GM06990 (cell line): ENCODE measurements around the gene STK32B.

Experiments
- DNase-seq: peaks from one replicate; pipeline ENCODE4 v3.0.0-alpha.2; 2011; ENCODE audit not compliant: insufficient read length; ENCODE audit errors: extremely low read depth
- H3K27me3 ChIP-seq: replicated peaks from 2 replicates; pipeline ENCODE4 v1.6.0; 2011; ENCODE audit warnings: low read length; ENCODE audit not compliant: control insufficient read depth, insufficient read depth
- H3K36me3 ChIP-seq: 2 replicates; pipeline ENCODE4 v1.5.1; 2011; ENCODE audit warnings: low read length; ENCODE audit not compliant: control insufficient read depth, insufficient read depth
- H3K4me3 ChIP-seq: replicated peaks from 2 replicates; pipeline ENCODE4 v1.5.1; 2011; ENCODE audit warnings: low read depth, mild to moderate bottlenecking, control low read depth, low read length
- TF ChIP-seq, protein P1 (sequence below): IDR thresholded peaks from 2 replicates; pipeline ENCODE4 v1.5.1; 2011; ENCODE audit warnings: low read length, control low read depth, mild to moderate bottlenecking, inconsistent platforms; ENCODE audit not compliant: insufficient read depth, poor library complexity, severe bottlenecking

The STK32B gene

DNA sequence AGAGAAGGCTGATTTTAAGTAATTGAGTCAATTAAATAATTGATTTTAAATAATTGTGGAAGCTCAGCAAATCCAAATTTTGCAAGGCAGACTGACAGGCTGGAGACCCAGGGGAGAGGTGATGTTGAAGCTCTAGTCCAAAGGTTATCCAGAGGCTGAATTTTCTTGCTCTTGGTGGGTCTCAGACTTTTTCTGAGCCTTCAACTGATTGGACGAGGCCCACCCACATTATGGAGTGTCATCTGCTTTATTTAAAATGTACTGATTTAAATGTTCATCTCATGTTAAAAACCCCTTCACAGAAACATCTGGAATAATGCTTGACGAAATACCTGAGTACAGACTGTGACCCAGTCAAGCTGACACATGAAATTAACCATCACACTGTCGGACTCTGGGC lies 20.4 kb upstream of the STK32B start:
- Histone ChIP-seq H3K4me3 (no peak overlapping the region), H3K36me3 (no peaks in the 10 kb centered on the region), H3K27me3 (no peaks in the 10 kb centered on the region; the same call in 1 of the 2 replicates)
- no peak for DNase-seq
- TF ChIP-seq, protein P1, sequence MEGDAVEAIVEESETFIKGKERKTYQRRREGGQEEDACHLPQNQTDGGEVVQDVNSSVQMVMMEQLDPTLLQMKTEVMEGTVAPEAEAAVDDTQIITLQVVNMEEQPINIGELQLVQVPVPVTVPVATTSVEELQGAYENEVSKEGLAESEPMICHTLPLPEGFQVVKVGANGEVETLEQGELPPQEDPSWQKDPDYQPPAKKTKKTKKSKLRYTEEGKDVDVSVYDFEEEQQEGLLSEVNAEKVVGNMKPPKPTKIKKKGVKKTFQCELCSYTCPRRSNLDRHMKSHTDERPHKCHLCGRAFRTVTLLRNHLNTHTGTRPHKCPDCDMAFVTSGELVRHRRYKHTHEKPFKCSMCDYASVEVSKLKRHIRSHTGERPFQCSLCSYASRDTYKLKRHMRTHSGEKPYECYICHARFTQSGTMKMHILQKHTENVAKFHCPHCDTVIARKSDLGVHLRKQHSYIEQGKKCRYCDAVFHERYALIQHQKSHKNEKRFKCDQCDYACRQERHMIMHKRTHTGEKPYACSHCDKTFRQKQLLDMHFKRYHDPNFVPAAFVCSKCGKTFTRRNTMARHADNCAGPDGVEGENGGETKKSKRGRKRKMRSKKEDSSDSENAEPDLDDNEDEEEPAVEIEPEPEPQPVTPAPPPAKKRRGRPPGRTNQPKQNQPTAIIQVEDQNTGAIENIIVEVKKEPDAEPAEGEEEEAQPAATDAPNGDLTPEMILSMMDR = no peak

DNA sequence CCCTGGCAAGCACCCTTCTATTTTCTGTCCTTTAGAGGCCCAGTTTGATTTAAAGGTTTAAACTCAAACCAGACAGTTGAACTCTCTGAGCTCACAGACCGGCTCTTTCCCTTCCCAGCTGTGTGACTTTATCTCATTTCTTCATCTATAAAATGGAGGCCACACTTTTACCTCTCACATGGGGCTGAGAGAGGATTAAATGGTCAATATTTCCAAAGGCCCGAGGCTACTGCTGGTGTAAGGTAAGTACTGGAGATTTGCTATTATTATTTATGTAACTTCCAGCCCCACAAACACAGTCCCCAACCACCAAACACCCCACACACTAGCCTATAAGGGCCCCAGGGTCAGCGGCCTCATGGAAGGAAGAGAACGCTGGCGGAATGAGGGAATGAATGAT lies 18.5 kb upstream of the STK32B start:
- no peaks in the 10 kb centered on the region for H3K36me3 ChIP-seq
- H3K4me3 ChIP-seq = no peak overlapping the region
- no peaks in the 10 kb centered on the region; the same call in 1 of the 2 replicates for H3K27me3 ChIP-seq
- TF ChIP-seq, protein P1 = no peak
- no peak for DNase-seq

DNA sequence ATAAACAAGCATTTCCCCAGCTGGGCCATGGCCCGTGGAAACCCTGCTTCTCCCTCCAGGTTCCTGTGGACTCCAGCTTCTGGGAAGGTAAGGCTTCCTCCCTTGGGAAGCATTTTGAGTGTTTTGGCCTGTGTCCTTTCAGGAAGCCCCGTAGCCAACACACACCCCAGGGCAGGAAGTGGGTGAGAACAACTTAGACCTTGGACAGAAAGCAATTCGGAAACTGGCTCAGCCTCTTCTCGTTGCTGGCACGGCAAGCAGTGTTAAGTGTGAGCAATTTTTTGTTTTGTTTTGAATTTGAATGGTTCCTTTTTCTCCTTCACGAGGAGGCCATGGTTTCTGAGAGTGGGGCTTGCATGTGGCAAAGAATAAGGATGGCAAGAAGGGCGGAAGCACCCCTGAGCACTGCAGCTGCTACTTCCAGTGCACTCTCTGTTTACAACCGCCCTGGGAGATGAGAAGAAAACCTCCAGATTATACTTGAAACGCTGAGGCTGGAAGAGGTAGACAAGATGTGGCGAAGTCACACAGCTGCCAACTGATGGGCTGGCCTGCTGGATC lies 17.9 kb upstream of the STK32B start:
- Histone ChIP-seq H3K36me3 (no peaks in the 10 kb centered on the region), H3K4me3 (no peak overlapping the region), H3K27me3 (no peaks in the 10 kb centered on the region; the same call in 1 of the 2 replicates)
- TF ChIP-seq, protein P1 = no peak
- DNase-seq = no peak

DNA sequence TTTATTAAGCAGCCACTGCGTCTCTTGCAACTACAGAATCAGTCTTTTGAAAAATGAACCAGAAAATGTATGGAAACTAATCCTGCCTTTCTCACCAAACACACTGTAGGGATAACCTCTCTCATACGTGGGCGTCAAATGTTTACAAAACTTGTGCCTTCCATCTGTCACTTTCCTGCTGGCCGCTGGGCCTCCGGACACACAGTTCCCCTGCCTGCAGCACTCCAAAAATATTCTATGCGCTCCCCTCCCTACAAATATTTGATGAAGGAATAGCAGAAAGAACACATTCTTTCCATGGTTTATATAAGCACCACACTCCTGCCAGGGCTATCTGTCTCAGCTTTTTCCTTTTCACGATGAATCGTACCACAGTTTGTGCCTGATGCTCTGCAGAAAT lies 17.1 kb upstream of the STK32B start:
- Histone ChIP-seq H3K4me3 (no peak overlapping the region), H3K27me3 (no peaks in the 10 kb centered on the region; the same call in 1 of the 2 replicates), H3K36me3 (no peaks in the 10 kb centered on the region)
- DNase-seq = no peak
- TF ChIP-seq, protein P1 = no peak

DNA sequence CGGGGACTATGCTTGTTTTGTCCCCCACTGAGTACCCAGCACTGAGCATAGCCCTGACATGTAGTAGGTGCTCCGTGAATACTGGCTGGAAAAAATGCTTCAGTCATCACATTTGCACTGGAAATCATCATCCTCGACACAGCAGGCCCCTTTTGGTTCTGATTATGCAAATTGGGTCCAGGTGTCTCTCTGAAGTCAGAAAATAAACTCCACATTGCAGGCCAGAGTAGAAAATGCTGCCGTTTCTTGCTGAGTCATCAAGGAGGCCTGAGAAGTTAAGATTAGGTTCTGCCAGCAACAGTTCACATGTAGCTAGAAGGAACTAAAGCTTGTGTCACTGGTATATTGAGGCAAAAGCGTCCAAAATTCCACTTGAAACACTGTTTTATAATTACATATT lies 15.0 kb upstream of the STK32B start:
- Histone ChIP-seq H3K4me3 (no peak overlapping the region), H3K27me3 (no peaks in the 10 kb centered on the region), H3K36me3 (no peaks in the 10 kb centered on the region)
- DNase-seq = no peak
- TF ChIP-seq, protein P1 = no peak
